IPS-20b (cell line): ENCODE results near the gene SLC39A9.

Source experiments
- H3K27ac ChIP-seq: one replicate; pipeline ENCODE4 v1.5.1; 2013; ENCODE audit warnings: low read length
- H3K27me3 ChIP-seq: 2 replicates; pipeline ENCODE4 v1.6.1; 2013; ENCODE audit warnings: mild to moderate bottlenecking, low read length, inconsistent platforms; ENCODE audit not compliant: insufficient read depth
- H3K36me3 ChIP-seq: 2 replicates; pipeline ENCODE4 v1.6.1; 2013; ENCODE audit warnings: low read depth, mild to moderate bottlenecking, inconsistent platforms, low read length, moderate library complexity; ENCODE audit not compliant: insufficient read depth
- H3K4me1 ChIP-seq: 2 replicates; pipeline ENCODE4 v1.6.1; 2013; ENCODE audit warnings: mild to moderate bottlenecking, control low read depth, inconsistent platforms, low read length, moderate library complexity; ENCODE audit not compliant: insufficient read depth
- H3K4me3 ChIP-seq: 2 replicates; pipeline ENCODE4 v1.5.1; 2013; ENCODE audit warnings: mild to moderate bottlenecking, low read length, inconsistent platforms
- H3K9ac ChIP-seq: 2 replicates; pipeline ENCODE4 v1.6.1; 2013; ENCODE audit warnings: low read depth, mild to moderate bottlenecking, inconsistent platforms, low read length, moderate library complexity
- H3K9me3 ChIP-seq: 2 replicates; pipeline ENCODE4 v1.6.1; 2013; ENCODE audit warnings: mild to moderate bottlenecking, low read depth, low read length, inconsistent platforms; ENCODE audit not compliant: insufficient read depth

Gene SLC39A9, protein sequence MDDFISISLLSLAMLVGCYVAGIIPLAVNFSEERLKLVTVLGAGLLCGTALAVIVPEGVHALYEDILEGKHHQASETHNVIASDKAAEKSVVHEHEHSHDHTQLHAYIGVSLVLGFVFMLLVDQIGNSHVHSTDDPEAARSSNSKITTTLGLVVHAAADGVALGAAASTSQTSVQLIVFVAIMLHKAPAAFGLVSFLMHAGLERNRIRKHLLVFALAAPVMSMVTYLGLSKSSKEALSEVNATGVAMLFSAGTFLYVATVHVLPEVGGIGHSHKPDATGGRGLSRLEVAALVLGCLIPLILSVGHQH

DNA sequence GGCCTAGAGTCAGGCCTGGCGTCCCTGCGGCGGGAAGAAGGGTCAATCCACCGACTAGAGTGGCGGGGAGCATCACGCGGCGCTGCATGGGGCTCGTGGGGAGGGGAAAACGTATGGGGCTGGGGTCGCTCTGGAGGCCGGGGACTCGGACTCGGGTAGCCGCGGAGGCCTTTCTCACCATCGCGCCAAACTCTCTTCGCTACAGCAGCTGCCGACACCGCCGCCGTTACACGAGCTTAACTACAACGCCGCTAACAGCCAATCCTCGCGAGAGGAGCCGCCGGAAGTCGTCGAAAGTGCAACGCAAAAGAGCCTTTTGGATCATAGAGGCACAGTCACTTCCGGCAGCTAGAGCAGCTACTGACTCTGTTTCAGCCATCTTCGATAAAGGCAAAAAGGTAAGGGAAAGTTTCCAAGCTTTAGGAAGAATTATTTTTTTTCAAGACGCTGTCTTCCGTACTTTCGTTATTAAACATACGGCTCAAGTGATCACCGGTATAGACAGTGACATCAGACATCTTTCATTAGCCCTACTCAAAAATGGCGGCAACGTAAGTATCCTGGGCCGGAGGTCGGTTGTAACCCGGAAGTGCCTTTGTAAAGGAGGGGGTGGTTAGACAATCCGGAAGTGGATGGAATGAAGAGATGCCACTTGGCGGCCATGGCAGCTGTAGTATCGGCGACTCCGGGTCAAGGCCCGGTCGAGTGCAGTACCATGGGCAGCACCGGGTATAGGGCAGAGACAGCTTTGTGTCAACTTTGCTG is at the start of gene SLC39A9, which contains the start of gene ERH:
Gene SLC39A9 (plus strand): TSS at position 640 of the 765 bp plus-strand sequence. CDS start 678 bp downstream, outside the sequence.
Gene ERH (minus strand): TSS at position 247 of the 765 bp plus-strand sequence. CDS start 66 bp downstream, at position 181.
- peak within 1 kb of the TSS; percentile 98 for H3K9ac ChIP-seq
- 0 out of 2 replicates have a peak, but pooled peaks cover 3% of the 10 kb centered on the region for H3K4me1 ChIP-seq
- H3K36me3 ChIP-seq = peaks cover 34% of the 10 kb centered on the region
- H3K27ac ChIP-seq = peak within 1 kb of the TSS; percentile 71
- no peaks in the 10 kb centered on the region for H3K9me3 ChIP-seq
- peak within 1 kb of the TSS; percentile 95 for H3K4me3 ChIP-seq
- no peaks in the 10 kb centered on the region for H3K27me3 ChIP-seq

DNA sequence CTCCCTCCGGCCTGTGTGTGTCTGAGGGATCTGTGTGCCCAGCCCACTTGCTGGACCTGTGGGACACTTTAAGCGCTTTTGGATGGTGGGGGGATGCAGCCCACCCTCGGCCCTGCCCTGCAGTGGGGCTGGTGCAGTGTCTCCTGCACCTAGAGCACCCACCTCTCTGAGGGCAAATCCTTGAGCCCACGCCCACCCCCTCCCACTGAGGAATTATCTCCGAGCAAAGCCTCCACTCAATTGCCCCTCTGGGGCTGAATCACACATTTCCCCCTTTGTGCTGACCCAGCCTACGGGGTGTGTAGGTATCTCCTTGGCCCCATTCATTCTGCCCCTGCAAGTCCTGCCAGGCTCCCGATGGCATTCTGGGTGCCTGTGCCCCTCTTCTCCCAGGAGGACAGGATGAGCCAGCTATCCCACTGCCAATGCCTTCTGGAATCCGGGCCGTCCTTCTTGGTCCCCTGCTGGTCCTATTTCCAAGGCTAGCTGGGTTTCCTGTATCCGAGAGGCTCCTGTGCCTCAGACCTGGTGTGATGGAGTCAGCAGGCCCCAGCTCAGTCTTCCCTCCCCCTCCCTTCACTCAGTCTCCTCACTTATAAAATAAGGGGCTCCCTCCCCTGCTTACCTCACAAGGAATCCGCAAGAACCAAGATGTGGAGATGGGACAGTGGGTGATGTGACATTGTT is 49.3 kb upstream of the SLC39A9 start:
- H3K4me1 ChIP-seq = 0 out of 2 replicates have a peak, but pooled peaks cover 2% of the 10 kb centered on the region
- no peaks in the 10 kb centered on the region for H3K27me3 ChIP-seq

GRCh38 chr14:69350892-69351291 is 47.6 kb upstream of the SLC39A9 start:
- Histone ChIP-seq H3K4me3 (no peak overlapping the region), H3K9ac (no peak overlapping the region), H3K9me3 (no peaks in the 10 kb centered on the region), H3K27ac (no peak overlapping the region), H3K27me3 (no peaks in the 10 kb centered on the region), H3K4me1 (0 out of 2 replicates have a peak, but pooled peaks cover 2% of the 10 kb centered on the region), H3K36me3 (no peaks in the 10 kb centered on the region)

More for the DNA sequence above, 49.3 kb upstream of the SLC39A9 start:
- Histone ChIP-seq H3K36me3 (no peaks in the 10 kb centered on the region), H3K4me3 (no peak overlapping the region), H3K9me3 (no peaks in the 10 kb centered on the region), H3K27ac (no peak overlapping the region), H3K9ac (no peak overlapping the region)

- Histone ChIP-seq H3K9ac (no peak overlapping the region), H3K27me3 (no peaks in the 10 kb centered on the region), H3K4me1 (0 out of 2 replicates have a peak, but pooled peaks cover 2% of the 10 kb centered on the region), H3K9me3 (no peaks in the 10 kb centered on the region), H3K27ac (no peak overlapping the region), H3K36me3 (no peaks in the 10 kb centered on the region), H3K4me3 (no peak overlapping the region)
Measured at GRCh38 chr14:69351385-69351784, 47.1 kb upstream of the SLC39A9 start.

DNA sequence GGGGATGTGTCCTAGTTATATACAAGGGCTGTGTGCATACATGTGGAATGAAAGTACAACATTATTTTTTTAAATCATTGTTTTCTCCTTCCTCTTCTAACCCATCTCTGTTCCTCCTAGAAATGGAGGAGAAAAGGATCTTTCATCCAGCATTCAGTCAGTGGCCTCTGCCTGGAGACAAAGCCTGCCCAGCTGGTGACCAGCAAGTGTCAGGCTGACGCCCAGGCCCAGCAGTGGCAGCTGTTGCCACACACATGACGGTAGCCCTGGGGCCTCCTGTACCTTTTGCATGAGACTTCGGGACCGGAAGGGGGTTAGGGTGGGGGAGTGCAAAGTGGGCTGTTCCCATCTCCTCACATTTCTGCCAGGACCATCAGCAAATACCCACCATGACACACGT is 46.6 kb upstream of the SLC39A9 start:
- Histone ChIP-seq H3K4me3 (no peak overlapping the region), H3K4me1 (0 out of 2 replicates have a peak, but pooled peaks cover 2% of the 10 kb centered on the region), H3K9ac (no peak overlapping the region), H3K36me3 (no peaks in the 10 kb centered on the region), H3K27me3 (no peaks in the 10 kb centered on the region), H3K9me3 (no peaks in the 10 kb centered on the region), H3K27ac (no peak overlapping the region)

GRCh38 chr14:69353168-69353567 is 45.3 kb upstream of the SLC39A9 start:
- H3K9me3 ChIP-seq = no peaks in the 10 kb centered on the region
- no peak overlapping the region for H3K9ac ChIP-seq
- no peaks in the 10 kb centered on the region for H3K36me3 ChIP-seq
- no peaks in the 10 kb centered on the region for H3K27me3 ChIP-seq
- H3K4me1 ChIP-seq = 0 out of 2 replicates have a peak, but pooled peaks cover 2% of the 10 kb centered on the region
- H3K4me3 ChIP-seq = no peak overlapping the region
- H3K27ac ChIP-seq = no peak overlapping the region

- Histone ChIP-seq H3K9ac (no peak overlapping the region), H3K36me3 (no peaks in the 10 kb centered on the region), H3K4me3 (no peak overlapping the region), H3K27ac (no peak overlapping the region), H3K9me3 (no peaks in the 10 kb centered on the region), H3K27me3 (no peaks in the 10 kb centered on the region), H3K4me1 (0 out of 2 replicates have a peak, but pooled peaks cover 2% of the 10 kb centered on the region)
Measured at GRCh38 chr14:69354383-69355153, 43.9 kb upstream of the SLC39A9 start.

- Histone ChIP-seq H3K4me3 (no peak overlapping the region), H3K36me3 (no peaks in the 10 kb centered on the region), H3K9me3 (no peaks in the 10 kb centered on the region), H3K4me1 (0 out of 2 replicates have a peak, but pooled peaks cover 2% of the 10 kb centered on the region), H3K27ac (no peak overlapping the region), H3K27me3 (no peaks in the 10 kb centered on the region), H3K9ac (no peak overlapping the region)
Measured at GRCh38 chr14:69355154-69355597, 43.3 kb upstream of the SLC39A9 start.

- Histone ChIP-seq H3K27me3 (no peaks in the 10 kb centered on the region), H3K9me3 (no peaks in the 10 kb centered on the region), H3K4me3 (no peak overlapping the region), H3K27ac (no peak overlapping the region), H3K4me1 (0 out of 2 replicates have a peak, but pooled peaks cover 2% of the 10 kb centered on the region), H3K9ac (no peak overlapping the region), H3K36me3 (no peaks in the 10 kb centered on the region)
Measured at GRCh38 chr14:69355607-69356281, 42.7 kb upstream of the SLC39A9 start.

DNA sequence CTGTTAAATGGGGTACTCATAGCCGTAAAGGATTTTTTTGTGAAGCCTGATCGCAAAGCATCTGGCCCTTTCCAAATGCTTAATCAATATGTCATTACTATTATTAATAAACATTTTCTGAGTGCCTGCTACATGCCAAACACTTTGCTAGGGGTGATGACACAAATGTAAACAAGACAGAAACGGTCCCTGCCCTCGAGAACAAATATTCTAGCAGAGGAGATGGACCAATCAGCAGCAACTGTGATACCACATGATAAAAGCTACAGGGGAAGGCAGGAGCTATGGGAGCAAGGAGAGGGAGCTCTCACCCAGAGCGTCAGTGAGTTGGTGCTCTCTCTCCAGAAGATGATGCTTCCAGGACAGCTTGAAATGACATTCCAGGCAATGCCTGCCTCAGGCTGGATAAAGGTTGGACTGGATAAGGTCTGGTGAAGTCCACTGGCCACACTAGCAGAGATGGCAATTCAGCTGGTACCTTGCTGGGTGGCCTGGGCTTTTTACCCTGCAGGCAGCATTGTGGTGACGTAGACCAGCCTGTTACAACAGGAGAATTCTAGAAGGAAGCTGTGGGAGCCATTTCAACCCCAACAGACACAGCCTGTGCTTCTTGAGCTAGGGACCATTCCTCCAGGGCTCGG is 41.5 kb upstream of the SLC39A9 start:
- Histone ChIP-seq H3K27me3 (no peaks in the 10 kb centered on the region), H3K27ac (no peak overlapping the region), H3K4me1 (no peaks in the 10 kb centered on the region), H3K9ac (no peak overlapping the region), H3K36me3 (no peaks in the 10 kb centered on the region), H3K9me3 (no peaks in the 10 kb centered on the region), H3K4me3 (no peak overlapping the region)
